Measurements from ENCODE around the gene CFAP61.
A peak's percentile ranks its signal among the peaks of the same experiment; 100 is the strongest.
"Not testable (repeated sequence)": the region's sequence is repeated elsewhere in the genome, so short reads cannot be mapped to it uniquely, and the experiment has no call there.

CFAP61 gene

GRCh38 chr20:20052074-20052970, at the start of gene CFAP61, which contains the start of gene CRNKL1:
TSS of gene CFAP61 (plus strand) at chr20:20052532. CDS start at chr20:20056654, 4,122 bp downstream.
TSS of gene CRNKL1 (minus strand) at chr20:20052466. CDS start at chr20:20052342, 124 bp downstream.
- peak; percentile 98 for DNase-seq (ENCODE audit: low read depth)
- H3K4me3 ChIP-seq (replicated peaks; ENCODE audit: low read depth, low read length), result peak within 1 kb of the TSS; percentile 98
- TF ChIP-seq CTCF (IDR thresholded peaks at IDR 0.05; ENCODE audit: low read length, missing control alignments), result no peak

GRCh38 chr20:20003031-20003954, 49.0 kb upstream of the CFAP61 start:
- peak; percentile 81 for DNase-seq (ENCODE audit: low read depth)
- TF ChIP-seq CTCF (IDR thresholded peaks at IDR 0.05; ENCODE audit: low read length, missing control alignments), result no peak
- H3K4me3 ChIP-seq (replicated peaks; ENCODE audit: low read depth, low read length), result peak overlapping the region; percentile 26

GRCh38 chr20:20003955-20004322, 48.4 kb upstream of the CFAP61 start:
- peak overlapping the region; percentile 26 for H3K4me3 ChIP-seq (replicated peaks; ENCODE audit: low read depth, low read length)
- DNase-seq (ENCODE audit: low read depth), result not testable (repeated sequence)

- no peak for TF ChIP-seq CTCF (IDR thresholded peaks at IDR 0.05; ENCODE audit: low read length, missing control alignments)
- no peak for DNase-seq (ENCODE audit: low read depth)
- no peak overlapping the region for H3K4me3 ChIP-seq (replicated peaks; ENCODE audit: low read depth, low read length)
Measured at GRCh38 chr20:20005342-20005741, 47.0 kb upstream of the CFAP61 start.

GRCh38 chr20:20009784-20010253, 42.5 kb upstream of the CFAP61 start:
- no peak for DNase-seq (ENCODE audit: low read depth)
- no peak overlapping the region for H3K4me3 ChIP-seq (replicated peaks; ENCODE audit: low read depth, low read length)
- no peak for TF ChIP-seq CTCF (IDR thresholded peaks at IDR 0.05; ENCODE audit: low read length, missing control alignments)

GRCh38 chr20:20010639-20011500, 41.5 kb upstream of the CFAP61 start:
- DNase-seq (ENCODE audit: low read depth), result peak; percentile 53
- H3K4me3 ChIP-seq (replicated peaks; ENCODE audit: low read depth, low read length), result no peak overlapping the region
- TF ChIP-seq CTCF (IDR thresholded peaks at IDR 0.05; ENCODE audit: low read length, missing control alignments), result no peak

Measured in fibroblast of pulmonary artery (primary cell).